ENCODE results near the gene NDUFB7.

Gene NDUFB7

GRCh38 chr19:14558370-14559066, 13.3 kb downstream of the NDUFB7 start:
- H3K36me3 ChIP-seq (ENCODE audit: control insufficient read depth in 2 of 2, insufficient read depth in 1 of 2, low read length in 2 of 2) = peaks cover 0 to 2% of the 10 kb centered on the region in 2 experiments; a peak in 2 of 3 replicates
- H3K4me1 ChIP-seq (ENCODE audit: control insufficient read depth, insufficient read depth, low read length) = no peaks in the 10 kb centered on the region
- no peaks in the 10 kb centered on the region for H3K9me3 ChIP-seq (ENCODE audit: control insufficient read depth, insufficient read depth, low read depth, low read length)
- no peak overlapping the region for H3K4me3 ChIP-seq (ENCODE audit: low read depth, low read length)
- ChIA-PET CTCF (interaction anchor here (0.6 kb wide), 1 partner anchor 126 kb away, joined by 4 read pairs; no protein-coding TSS in a partner anchor), POLR2A (no interaction called here)
- H3K27ac ChIP-seq (ENCODE audit: extremely low read depth, low read depth, low read length) = no peak overlapping the region
- TF ChIP-seq KLF9 (tag by site-specific recombination; IDR thresholded peaks at IDR 0.05; ENCODE audit: low read depth) (no peak), PATZ1 (tag by site-specific recombination; IDR thresholded peaks at IDR 0.05) (0 out of 2 replicates have a peak, but pooled peaks have one; percentile 21), ZNF830 (tag by site-specific recombination; IDR thresholded peaks at IDR 0.05; ENCODE audit: low read depth) (no peak), YY1 (tag by site-specific recombination; IDR thresholded peaks at IDR 0.05) (no peak), ZNF521 (tag by site-specific recombination; IDR thresholded peaks at IDR 0.05) (no peak), ZNF423 (tag by site-specific recombination; IDR thresholded peaks at IDR 0.05) (no peak), ZNF157 (tag by site-specific recombination; IDR thresholded peaks at IDR 0.05) (no peak), ZNF426 (tag by site-specific recombination; IDR thresholded peaks at IDR 0.05) (no peak), ZXDB (tag by site-specific recombination; IDR thresholded peaks at IDR 0.05) (no peak), ZNF777 (tag by site-specific recombination; IDR thresholded peaks at IDR 0.05; ENCODE audit: borderline replicate concordance) (no peak), ZNF280D (tag by site-specific recombination; IDR thresholded peaks at IDR 0.05) (no peak), ZNF311 (tag by site-specific recombination; IDR thresholded peaks at IDR 0.05; ENCODE audit: borderline replicate concordance) (no peak), PRDM1 (tag by site-specific recombination; IDR thresholded peaks at IDR 0.05) (no peak), ZNF514 (tag by site-specific recombination; IDR thresholded peaks at IDR 0.05) (no peak), ZNF223 (tag by site-specific recombination; IDR thresholded peaks at IDR 0.05) (0 out of 2 replicates have a peak, but pooled peaks have one; percentile 26), ZNF391 (tag by site-specific recombination; IDR thresholded peaks at IDR 0.05; ENCODE audit: borderline replicate concordance, low read depth) (no peak), ZFP41 (tag by site-specific recombination; IDR thresholded peaks at IDR 0.05; ENCODE audit: borderline replicate concordance) (no peak), KLF7 (tag by site-specific recombination; IDR thresholded peaks at IDR 0.05; ENCODE audit: borderline replicate concordance) (no peak), ZNF146 (tag by site-specific recombination; IDR thresholded peaks at IDR 0.05) (no peak), SP7 (tag by site-specific recombination; IDR thresholded peaks at IDR 0.05) (no peak), ZNF600 (tag by site-specific recombination; IDR thresholded peaks at IDR 0.05) (peak; percentile 45; the same call in 1 of the 2 replicates), ZNF654 (tag by site-specific recombination; IDR thresholded peaks at IDR 0.05; ENCODE audit: low read depth) (no peak), OVOL3 (tag by site-specific recombination; IDR thresholded peaks at IDR 0.05) (no peak), ZIC2 (tag by site-specific recombination; IDR thresholded peaks at IDR 0.05) (peak; percentile 67), ZNF548 (tag by site-specific recombination; IDR thresholded peaks at IDR 0.05) (no peak), FEZF1 (tag by site-specific recombination; IDR thresholded peaks at IDR 0.05) (no peak), HOXA7 (CRISPR knock-in tag; IDR thresholded peaks at IDR 0.05; ENCODE audit: borderline replicate concordance) (no peak), ZSCAN16 (tag by site-specific recombination; IDR thresholded peaks at IDR 0.05) (no peak)
- TF ChIP-seq, protein P1, sequence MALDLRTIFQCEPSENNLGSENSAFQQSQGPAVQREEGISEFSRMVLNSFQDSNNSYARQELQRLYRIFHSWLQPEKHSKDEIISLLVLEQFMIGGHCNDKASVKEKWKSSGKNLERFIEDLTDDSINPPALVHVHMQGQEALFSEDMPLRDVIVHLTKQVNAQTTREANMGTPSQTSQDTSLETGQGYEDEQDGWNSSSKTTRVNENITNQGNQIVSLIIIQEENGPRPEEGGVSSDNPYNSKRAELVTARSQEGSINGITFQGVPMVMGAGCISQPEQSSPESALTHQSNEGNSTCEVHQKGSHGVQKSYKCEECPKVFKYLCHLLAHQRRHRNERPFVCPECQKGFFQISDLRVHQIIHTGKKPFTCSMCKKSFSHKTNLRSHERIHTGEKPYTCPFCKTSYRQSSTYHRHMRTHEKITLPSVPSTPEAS (tag by site-specific recombination; IDR thresholded peaks at IDR 0.05) = no peak
- TF ChIP-seq, protein P2, sequence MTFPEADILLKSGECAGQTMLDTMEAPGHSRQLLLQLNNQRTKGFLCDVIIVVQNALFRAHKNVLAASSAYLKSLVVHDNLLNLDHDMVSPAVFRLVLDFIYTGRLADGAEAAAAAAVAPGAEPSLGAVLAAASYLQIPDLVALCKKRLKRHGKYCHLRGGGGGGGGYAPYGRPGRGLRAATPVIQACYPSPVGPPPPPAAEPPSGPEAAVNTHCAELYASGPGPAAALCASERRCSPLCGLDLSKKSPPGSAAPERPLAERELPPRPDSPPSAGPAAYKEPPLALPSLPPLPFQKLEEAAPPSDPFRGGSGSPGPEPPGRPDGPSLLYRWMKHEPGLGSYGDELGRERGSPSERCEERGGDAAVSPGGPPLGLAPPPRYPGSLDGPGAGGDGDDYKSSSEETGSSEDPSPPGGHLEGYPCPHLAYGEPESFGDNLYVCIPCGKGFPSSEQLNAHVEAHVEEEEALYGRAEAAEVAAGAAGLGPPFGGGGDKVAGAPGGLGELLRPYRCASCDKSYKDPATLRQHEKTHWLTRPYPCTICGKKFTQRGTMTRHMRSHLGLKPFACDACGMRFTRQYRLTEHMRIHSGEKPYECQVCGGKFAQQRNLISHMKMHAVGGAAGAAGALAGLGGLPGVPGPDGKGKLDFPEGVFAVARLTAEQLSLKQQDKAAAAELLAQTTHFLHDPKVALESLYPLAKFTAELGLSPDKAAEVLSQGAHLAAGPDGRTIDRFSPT (tag by site-specific recombination; IDR thresholded peaks at IDR 0.05) = peak; percentile 24; the same call in 1 of the 2 replicates

Data from HEK293 (cell line).